Endothelial cell of umbilical vein (primary cell): ENCODE results near the gene TFB2M. TPM values are rescaled to one million over a fixed set of nuclear protein-coding genes. Genes with fewer than 3 reads are reported as not detected.

ENCODE experiments used
- BruUV-seq: library from RNA; stranded (reverse); fragments of 400-500 nt; replicated peaks from 2 replicates; lab custom pipeline; 2021; lab: Mats Ljungman, UMichigan
- CTCF ChIA-PET: fragments of 300-600, 350-600 bp; sonication (Branson Sonifier 250); formaldehyde crosslinking; loops from one replicate; lab custom pipeline; 2021; ENCODE audit warnings: antibody characterized with exemption, inconsistent platforms; lab: Charles Lee
- POLR2A ChIA-PET: fragments of 300-600, 350-600 bp; sonication (Branson Sonifier 250); formaldehyde crosslinking; loops from one replicate; lab custom pipeline; 2021; ENCODE audit warnings: antibody characterized with exemption, inconsistent platforms; lab: Charles Lee
- DNase-seq: peaks from one replicate; pipeline ENCODE4 v3.0.0-alpha.2; 2011; ENCODE audit warnings: low read depth, low spot score
- FAIRE-seq: peaks from 2 replicates; lab custom pipeline; 2011; peaks lifted over from hg19 to GRCh38; lab: Jason Lieb, UNC
- H2AFZ ChIP-seq: 2 replicates; pipeline ENCODE4 v1.6.0; 2012; ENCODE audit warnings: low read depth, low read length, control low read depth, inconsistent platforms
- H3K27ac ChIP-seq: 2 replicates; pipeline ENCODE4 v1.5.1; 2011; ENCODE audit warnings: low read depth, mild to moderate bottlenecking, control low read depth, low read length, moderate library complexity; ENCODE audit not compliant: insufficient read depth
- H3K27me3 ChIP-seq, 2 experiments: 2 replicates each; pipeline versions ENCODE4 v1.6.0 to v1.6.1; 2011; ENCODE audit warnings: low read length in 2 of 2, mixed read lengths in 1 of 2; ENCODE audit not compliant: control insufficient read depth in 2 of 2, insufficient read depth in 2 of 2
- H3K36me3 ChIP-seq, 2 experiments: 2 replicates in 1 of 2; 3 replicates in 1 of 2; pipeline ENCODE4 v1.5.1; 2011; ENCODE audit warnings: low read length in 2 of 2, mild to moderate bottlenecking in 1 of 2, moderate library complexity in 1 of 2; ENCODE audit not compliant: control insufficient read depth in 2 of 2, insufficient read depth in 2 of 2; ENCODE audit errors: extremely low read depth in 1 of 2
- H3K4me1 ChIP-seq: 3 replicates; pipeline ENCODE4 v1.5.1; 2011; ENCODE audit warnings: mild to moderate bottlenecking, low read length; ENCODE audit not compliant: control insufficient read depth, insufficient read depth; ENCODE audit errors: extremely low read depth
- H3K4me2 ChIP-seq: 2 replicates; pipeline ENCODE4 v1.6.1; 2011; ENCODE audit warnings: low read length, control low read depth, mixed read lengths; ENCODE audit not compliant: insufficient read depth
- H3K4me3 ChIP-seq, 3 experiments: fragments of 200-600 bp in 1 of 3; sonication (generic), shearing (Covaris generic) in 1 of 3; replicated peaks in 1 of 3; 2 replicates each; pipeline ENCODE4 v1.5.1; 2011 to 2016; ENCODE audit warnings: control low read depth in 3 of 3, low read length in 3 of 3, mild to moderate bottlenecking in 2 of 3, inconsistent platforms in 1 of 3, low read depth in 1 of 3, moderate library complexity in 1 of 3; ENCODE audit not compliant: insufficient read depth in 1 of 3
- H3K79me2 ChIP-seq: 2 replicates; pipeline ENCODE4 v1.6.0; 2012; ENCODE audit warnings: low read length, inconsistent platforms; ENCODE audit not compliant: control insufficient read depth, insufficient read depth
- H3K9ac ChIP-seq: replicated peaks from 2 replicates; pipeline ENCODE3; 2011; ENCODE audit warnings: low read length, control low read depth; ENCODE audit not compliant: insufficient read depth; ENCODE audit errors: extremely low read depth
- H3K9me1 ChIP-seq: replicated peaks from 3 replicates; pipeline ENCODE4 v1.6.0; 2011; ENCODE audit warnings: mild to moderate bottlenecking, low read length; ENCODE audit not compliant: control insufficient read depth, insufficient read depth; ENCODE audit errors: extremely low read depth
- H3K9me3 ChIP-seq: replicated peaks from 2 replicates; pipeline ENCODE4 v1.5.1; 2012; ENCODE audit warnings: low read length, inconsistent platforms; ENCODE audit not compliant: control insufficient read depth, insufficient read depth
- H4K20me1 ChIP-seq: replicated peaks from 2 replicates; pipeline ENCODE3; 2011; ENCODE audit warnings: mild to moderate bottlenecking, low read length; ENCODE audit not compliant: control insufficient read depth, insufficient read depth; ENCODE audit errors: extremely low read depth
- EZH2 ChIP-seq: IDR thresholded peaks from 2 replicates; pipeline ENCODE4 v1.6.1; 2012; ENCODE audit warnings: borderline replicate concordance, low read depth, mild to moderate bottlenecking, moderate library complexity, low read length, inconsistent platforms; ENCODE audit not compliant: severe bottlenecking
- FOS ChIP-seq: IDR thresholded peaks from 2 replicates; pipeline ENCODE4 v1.6.1; 2011; ENCODE audit warnings: mild to moderate bottlenecking, low read length, moderate library complexity, borderline replicate concordance; ENCODE audit not compliant: insufficient read depth
- GATA2 ChIP-seq: IDR thresholded peaks from 2 replicates; pipeline ENCODE4 v1.7.0; 2011; ENCODE audit warnings: low read depth, mild to moderate bottlenecking, moderate library complexity, mixed read lengths, low read length; ENCODE audit not compliant: insufficient read length, insufficient read depth
- JUN ChIP-seq: IDR thresholded peaks from 2 replicates; pipeline ENCODE4 v1.6.1; 2011; ENCODE audit warnings: borderline replicate concordance, low read depth; ENCODE audit not compliant: insufficient read length, insufficient read depth
- MAX ChIP-seq: IDR thresholded peaks from 2 replicates; pipeline ENCODE4 v1.6.1; 2011; ENCODE audit not compliant: insufficient read depth, insufficient read length
- MYC ChIP-seq: IDR thresholded peaks from one replicate; pipeline ENCODE4 v1.6.1; 2011; ENCODE audit warnings: mild to moderate bottlenecking, low read depth, low read length
- POLR2A ChIP-seq: IDR thresholded peaks from 2 replicates; pipeline ENCODE4 v1.6.1; 2012; ENCODE audit warnings: low read depth, mild to moderate bottlenecking, control low read depth, low read length
- POLR2AphosphoS5 ChIP-seq: IDR thresholded peaks from 2 replicates; pipeline ENCODE4 v1.6.1; 2012; ENCODE audit warnings: low read depth, mild to moderate bottlenecking, control low read depth, low read length, moderate library complexity; ENCODE audit not compliant: insufficient read depth
- dilution Hi-C: fragments of 300-500 bp; cut with MboI; formaldehyde crosslinking; loops from one replicate; pipeline ENCODE4 v1.15.0; 2019; ENCODE audit warnings: low sequenced_read_pairs; ENCODE audit not compliant: extremely low pct_ligation_motif_present
- intact Hi-C: fragments of 100-400 bp; cut with micrococcal nuclease; formaldehyde crosslinking; loops from one replicate; pipeline ENCODE4 v1.10.0; 2022
- polyA plus RNA-seq, 4 experiments: library from polyadenylated mRNA; depleted of rRNA in 3 of 4; stranded (reverse) in 3 of 4; unstranded in 1 of 4; fragments of >200 nt; gene quantifications; 2 replicates each; pipeline versions ENCODE4 v1.2.1 to v1.2.3, GENCODE V29; 2011 to 2012; ENCODE audit warnings: missing spikeins in 1 of 4
- total RNA-seq: library from RNA; stranded (reverse); gene quantifications from 2 replicates; pipeline ENCODE4 v1.2.3, GENCODE V29; 2021
- TF ChIP-seq, protein P1 (sequence below), 2 donors: IDR thresholded peaks; 1 replicate in 1 of 2; 2 replicates in 1 of 2; pipeline ENCODE4 v1.5.1; 2011; ENCODE audit warnings: low read length in 2 of 2, mild to moderate bottlenecking in 2 of 2, moderate library complexity in 2 of 2, control low read depth in 1 of 2, inconsistent platforms in 1 of 2, low read depth in 1 of 2; ENCODE audit not compliant: insufficient read depth in 1 of 2; ENCODE audit errors: extremely low read depth in 1 of 2

TFB2M gene
- total and polyA plus RNA-seq, 2 donors (not counting 3 experiments of a cell fraction or from before 2014, with no cell fraction given), result 8.4 to 14.8 TPM

DNA sequence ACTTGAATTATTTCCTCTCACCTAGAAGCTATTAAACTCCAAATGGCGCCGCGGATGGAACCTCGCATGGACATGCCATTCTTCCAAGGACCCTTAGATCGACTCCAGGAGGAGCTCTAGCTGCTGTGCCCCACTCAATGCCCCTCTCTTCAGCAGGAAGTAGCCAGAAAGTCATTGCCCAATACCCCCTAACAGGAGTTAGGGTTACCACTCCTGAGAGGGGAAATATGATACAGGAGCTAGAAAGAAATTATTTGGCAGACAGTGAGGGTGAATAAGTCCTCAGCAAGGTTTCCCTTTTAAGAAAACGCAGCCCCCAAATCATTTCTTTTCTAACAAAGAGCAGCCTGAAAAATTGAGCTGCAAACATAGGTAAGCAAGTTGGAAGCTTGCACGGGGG, 28.6 kb downstream of the TFB2M start:
- CTCF ChIA-PET, result interaction anchor here (0.9 kb wide), 1 partner anchor 30 kb away, joined by 4 read pairs; the partner anchor contains the start of gene SMYD3

More for the DNA sequence above, 28.6 kb downstream of the TFB2M start:
- Histone ChIP-seq H3K9ac (no peak overlapping the region), H3K4me2 (no peak overlapping the region), H3K79me2 (no peaks in the 10 kb centered on the region), H3K27me3 (peaks cover 1 to 8% of the 10 kb centered on the region in 2 experiments), H3K9me1 (no peaks in the 10 kb centered on the region), H3K27ac (no peak overlapping the region), H2AFZ (no peak overlapping the region), H3K9me3 (no peaks in the 10 kb centered on the region), H3K4me1 (no peaks in the 10 kb centered on the region), H3K4me3 (no peak overlapping the region), H4K20me1 (no peaks in the 10 kb centered on the region), H3K36me3 (peaks cover 0 to 4% of the 10 kb centered on the region in 2 experiments)
- BruUV-seq, result no TSS peak
- POLR2A ChIA-PET, result no interaction called here
- FAIRE-seq (no peak), DNase-seq (no peak)
- dilution Hi-C loops, result no loop called here
- TF ChIP-seq FOS (no peak), POLR2A (no peak), MYC (no peak), EZH2 (no peak), JUN (no peak), GATA2 (no peak), MAX (no peak), POLR2AphosphoS5 (no peak)
- TF ChIP-seq, protein P1, sequence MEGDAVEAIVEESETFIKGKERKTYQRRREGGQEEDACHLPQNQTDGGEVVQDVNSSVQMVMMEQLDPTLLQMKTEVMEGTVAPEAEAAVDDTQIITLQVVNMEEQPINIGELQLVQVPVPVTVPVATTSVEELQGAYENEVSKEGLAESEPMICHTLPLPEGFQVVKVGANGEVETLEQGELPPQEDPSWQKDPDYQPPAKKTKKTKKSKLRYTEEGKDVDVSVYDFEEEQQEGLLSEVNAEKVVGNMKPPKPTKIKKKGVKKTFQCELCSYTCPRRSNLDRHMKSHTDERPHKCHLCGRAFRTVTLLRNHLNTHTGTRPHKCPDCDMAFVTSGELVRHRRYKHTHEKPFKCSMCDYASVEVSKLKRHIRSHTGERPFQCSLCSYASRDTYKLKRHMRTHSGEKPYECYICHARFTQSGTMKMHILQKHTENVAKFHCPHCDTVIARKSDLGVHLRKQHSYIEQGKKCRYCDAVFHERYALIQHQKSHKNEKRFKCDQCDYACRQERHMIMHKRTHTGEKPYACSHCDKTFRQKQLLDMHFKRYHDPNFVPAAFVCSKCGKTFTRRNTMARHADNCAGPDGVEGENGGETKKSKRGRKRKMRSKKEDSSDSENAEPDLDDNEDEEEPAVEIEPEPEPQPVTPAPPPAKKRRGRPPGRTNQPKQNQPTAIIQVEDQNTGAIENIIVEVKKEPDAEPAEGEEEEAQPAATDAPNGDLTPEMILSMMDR (IDR thresholded peaks at IDR 0.05; ENCODE audit: extremely low read depth in 1 of 2, insufficient read depth in 1 of 2, low read depth in 1 of 2, low read length in 2 of 2), result no peak
- intact Hi-C loops, result no loop called here
